Endodermal cell (in vitro differentiated cells): ENCODE results near the gene CPNE2. TPM values are rescaled to one million over a fixed set of nuclear protein-coding genes. Genes with fewer than 3 reads are reported as not detected.

Source experiments
- DNase-seq: peaks from one replicate; pipeline ENCODE4 v3.0.0-alpha.2; 2017
- H3K27ac ChIP-seq: 2 replicates; pipeline ENCODE4 v1.5.1; 2013; ENCODE audit warnings: mild to moderate bottlenecking, low read depth, low read length, moderate library complexity
- H3K27me3 ChIP-seq: 2 replicates; pipeline ENCODE4 v1.6.1; 2013; ENCODE audit warnings: mild to moderate bottlenecking, low read length, moderate library complexity; ENCODE audit not compliant: insufficient read depth, control insufficient read depth, poor library complexity, severe bottlenecking
- H3K36me3 ChIP-seq: 2 replicates; pipeline ENCODE4 v1.7.0; 2013; ENCODE audit warnings: mild to moderate bottlenecking, low read length, moderate library complexity; ENCODE audit not compliant: control insufficient read depth, insufficient read depth
- H3K4me1 ChIP-seq: one replicate; pipeline ENCODE4 v1.7.0; 2013; ENCODE audit warnings: low read length; ENCODE audit not compliant: control insufficient read depth, insufficient read depth
- H3K4me3 ChIP-seq: 2 replicates; pipeline ENCODE4 v1.5.1; 2013; ENCODE audit warnings: mild to moderate bottlenecking, low read length, moderate library complexity
- H3K9ac ChIP-seq: 2 replicates; pipeline ENCODE4 v1.6.1; 2013; ENCODE audit warnings: mild to moderate bottlenecking, low read length, moderate library complexity; ENCODE audit not compliant: poor library complexity, severe bottlenecking; ENCODE audit errors: extremely low read depth
- H3K9me3 ChIP-seq: 2 replicates; pipeline ENCODE4 v1.6.1; 2013; ENCODE audit warnings: mild to moderate bottlenecking, low read length, moderate library complexity; ENCODE audit not compliant: control insufficient read depth
- H3K27ac Mint-ChIP-seq: 2 replicates; pipeline ENCODE4 v1.8.0; 2020; ENCODE audit warnings: mixed read lengths
- H3K27me3 Mint-ChIP-seq: 2 replicates; pipeline ENCODE4 v1.8.0; 2021; ENCODE audit warnings: mild to moderate bottlenecking, mixed read lengths; ENCODE audit not compliant: insufficient read depth
- H3K36me3 Mint-ChIP-seq: 2 replicates; pipeline ENCODE4 v1.8.0; 2020; ENCODE audit warnings: low read depth, mixed read lengths
- H3K4me1 Mint-ChIP-seq: 2 replicates; pipeline ENCODE4 v1.8.0; 2020; ENCODE audit warnings: mixed read lengths
- H3K4me3 Mint-ChIP-seq: 2 replicates; pipeline ENCODE4 v1.8.0; 2020; ENCODE audit warnings: mild to moderate bottlenecking, moderate library complexity, mixed read lengths
- H3K9me3 Mint-ChIP-seq: 2 replicates; pipeline ENCODE4 v1.8.0; 2020; ENCODE audit warnings: mild to moderate bottlenecking, mixed read lengths
- CTCF ChIP-seq: fragments of 200-600 bp; sonication (generic); conservative IDR thresholded peaks from 2 replicates; pipeline ENCODE4 v1.5.0; 2021; ENCODE audit warnings: antibody characterized with exemption, mild to moderate bottlenecking
- WGBS, 2 experiments: methylation state at CpG; one replicate each; pipeline versions ENCODE4 v1.1.5 to v1.1.7; 2013; ENCODE audit warnings: missing lambda C conversion rate in 2 of 2, mixed read lengths in 1 of 2; ENCODE audit not compliant: insufficient coverage in 1 of 2, insufficient read length in 1 of 2; 5-methylcytosine and 5-hydroxymethylcytosine counted together
- total RNA-seq, 2 donors: library from RNA; stranded (reverse); fragmentation: NEBNext Ultra II Directional in 1 of 2; extraction: Animal tissue kit (Norgen Biotek cat#: 25700) in 1 of 2; gene quantifications; 2 replicates in 1 of 2; 3 replicates in 1 of 2; pipeline ENCODE4 v1.2.1, GENCODE V29; 2021

CPNE2 gene
- total RNA-seq, 2 donors from 2014 or later = 12.3 to 16.6 TPM

GRCh38 chr16:57125969-57126368, 33.6 kb downstream of the CPNE2 start:
- H3K9me3 ChIP-seq = no peaks in the 10 kb centered on the region
- H3K9me3 Mint-ChIP-seq = no peaks in the 10 kb centered on the region
- no peak for TF ChIP-seq CTCF
- H3K27me3 ChIP-seq = no peaks in the 10 kb centered on the region
- no peaks in the 10 kb centered on the region for H3K36me3 Mint-ChIP-seq
- H3K4me1 ChIP-seq = no peaks in the 10 kb centered on the region
- DNase-seq = no peak
- no peaks in the 10 kb centered on the region for H3K4me1 Mint-ChIP-seq
- no peaks in the 10 kb centered on the region for H3K36me3 ChIP-seq
- no peak overlapping the region for H3K4me3 ChIP-seq
- H3K27me3 Mint-ChIP-seq = no peaks in the 10 kb centered on the region
- no peak overlapping the region for H3K27ac ChIP-seq
- no peak overlapping the region for H3K4me3 Mint-ChIP-seq
- no peak overlapping the region for H3K27ac Mint-ChIP-seq
- no peak overlapping the region for H3K9ac ChIP-seq
- 91 to 96% methylated on average over 4 of the region's 4 CpGs for WGBS, 2 experiments

GRCh38 chr16:57126411-57126810, 34.0 kb downstream of the CPNE2 start:
- no peaks in the 10 kb centered on the region for H3K36me3 Mint-ChIP-seq
- no peaks in the 10 kb centered on the region for H3K4me1 Mint-ChIP-seq
- Histone ChIP-seq H3K4me3 (no peak overlapping the region), H3K4me1 (no peaks in the 10 kb centered on the region), H3K9me3 (no peaks in the 10 kb centered on the region), H3K27me3 (no peaks in the 10 kb centered on the region), H3K36me3 (no peaks in the 10 kb centered on the region), H3K9ac (no peak overlapping the region), H3K27ac (no peak overlapping the region)
- H3K4me3 Mint-ChIP-seq = no peak overlapping the region
- no peaks in the 10 kb centered on the region for H3K9me3 Mint-ChIP-seq
- TF ChIP-seq CTCF = no peak
- no peak for DNase-seq
- 89% methylated on average over 4 of the region's 4 CpGs; no CpG with 5 or more reads in 1 of the 2 experiments for WGBS, 2 experiments
- no peaks in the 10 kb centered on the region for H3K27me3 Mint-ChIP-seq
- H3K27ac Mint-ChIP-seq = no peak overlapping the region

GRCh38 chr16:57127037-57127763, 34.8 kb downstream of the CPNE2 start:
- no peaks in the 10 kb centered on the region for H3K27me3 ChIP-seq
- no peaks in the 10 kb centered on the region for H3K36me3 ChIP-seq
- 92 to 93% methylated on average over 5 of the region's 5 CpGs for WGBS, 2 experiments
- no peak for TF ChIP-seq CTCF
- H3K9me3 ChIP-seq = no peaks in the 10 kb centered on the region
- Mint-ChIP-seq H3K9me3 (no peaks in the 10 kb centered on the region), H3K4me1 (no peaks in the 10 kb centered on the region), H3K36me3 (no peaks in the 10 kb centered on the region), H3K27ac (no peak overlapping the region), H3K27me3 (no peaks in the 10 kb centered on the region), H3K4me3 (no peak overlapping the region)
- H3K27ac ChIP-seq = no peak overlapping the region
- no peaks in the 10 kb centered on the region for H3K4me1 ChIP-seq
- no peak for DNase-seq
- H3K9ac ChIP-seq = no peak overlapping the region
- H3K4me3 ChIP-seq = no peak overlapping the region
